ENCODE data around the gene C16orf78.

Gene C16orf78, protein sequence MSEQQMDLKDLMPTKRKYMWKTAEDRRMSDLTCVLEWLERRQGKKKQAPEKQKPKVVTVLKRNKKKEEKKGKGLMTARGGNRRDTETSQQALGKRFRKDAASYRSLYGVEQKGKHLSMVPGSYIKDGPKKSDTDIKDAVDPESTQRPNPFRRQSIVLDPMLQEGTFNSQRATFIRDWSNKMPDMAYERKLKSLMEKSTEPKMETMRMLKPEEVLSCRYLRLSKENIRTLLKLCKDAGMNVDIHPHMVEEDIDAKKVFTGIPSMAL

GRCh38 chr16:49373504-49373903, at the start of gene C16orf78:
Gene C16orf78, plus strand, starts transcription at chr16:49373804. Its CDS starts 136 bp downstream, at chr16:49373940.
- TF ChIP-seq EZH2 (IDR thresholded peaks at IDR 0.05; ENCODE audit: borderline replicate concordance, low read length) (no peak), CTCF (IDR thresholded peaks at IDR 0.05; ENCODE audit: low read length) (no peak)
- H3K9ac ChIP-seq (ENCODE audit: low read length): no peak within 1 kb of the TSS
- H3K4me3 ChIP-seq (ENCODE audit: low read depth, low read length, poor library complexity, severe bottlenecking): no peak within 1 kb of the TSS
- H3K36me3 ChIP-seq (ENCODE audit: insufficient read depth, low read length): no peaks in the 10 kb centered on the region
- no peaks in the 10 kb centered on the region; the same call in 1 of the 2 replicates for H3K27me3 ChIP-seq (ENCODE audit: insufficient read depth, low read length)
- H3K79me2 ChIP-seq (ENCODE audit: insufficient read depth, low read length): no peaks in the 10 kb centered on the region
- H3K27ac ChIP-seq (ENCODE audit: low read depth, low read length, poor library complexity, severe bottlenecking): no peak within 1 kb of the TSS
- H2AFZ ChIP-seq (ENCODE audit: low read length): no peak within 1 kb of the TSS
- no peaks in the 10 kb centered on the region for H3K4me1 ChIP-seq (ENCODE audit: insufficient read depth, low read length, severe bottlenecking)
- H3K9me2 ChIP-seq (ENCODE audit: low read depth, low read length): no peaks in the 10 kb centered on the region
- no peak within 1 kb of the TSS for H3K4me2 ChIP-seq (ENCODE audit: low read length)
- no peaks in the 10 kb centered on the region for H3K9me3 ChIP-seq (ENCODE audit: low read length)
- no peaks in the 10 kb centered on the region for H3F3A ChIP-seq (ENCODE audit: insufficient read depth, low read length)
- no peaks in the 10 kb centered on the region for H4K20me1 ChIP-seq (ENCODE audit: insufficient read depth, low read length)

- no peak overlapping the region for H3K9ac ChIP-seq (ENCODE audit: low read length)
- H3K36me3 ChIP-seq (ENCODE audit: insufficient read depth, low read length): no peaks in the 10 kb centered on the region
- TF ChIP-seq CTCF (IDR thresholded peaks at IDR 0.05; ENCODE audit: low read length) (no peak), EZH2 (IDR thresholded peaks at IDR 0.05; ENCODE audit: borderline replicate concordance, low read length) (no peak)
- H3K27me3 ChIP-seq (ENCODE audit: insufficient read depth, low read length): no peaks in the 10 kb centered on the region
- H3K4me3 ChIP-seq (ENCODE audit: low read depth, low read length, poor library complexity, severe bottlenecking): no peak overlapping the region
- H3K4me1 ChIP-seq (ENCODE audit: insufficient read depth, low read length, severe bottlenecking): no peaks in the 10 kb centered on the region
- H4K20me1 ChIP-seq (ENCODE audit: insufficient read depth, low read length): no peaks in the 10 kb centered on the region
- H3F3A ChIP-seq (ENCODE audit: insufficient read depth, low read length): no peaks in the 10 kb centered on the region
- no peaks in the 10 kb centered on the region for H3K9me2 ChIP-seq (ENCODE audit: low read depth, low read length)
- no peak overlapping the region for H2AFZ ChIP-seq (ENCODE audit: low read length)
- H3K79me2 ChIP-seq (ENCODE audit: insufficient read depth, low read length): no peaks in the 10 kb centered on the region
- H3K4me2 ChIP-seq (ENCODE audit: low read length): no peak overlapping the region
- H3K9me3 ChIP-seq (ENCODE audit: low read length): no peaks in the 10 kb centered on the region
- H3K27ac ChIP-seq (ENCODE audit: low read depth, low read length, poor library complexity, severe bottlenecking): no peak overlapping the region
Measured at GRCh38 chr16:49324703-49325102, 48.9 kb upstream of the C16orf78 start.

DNA sequence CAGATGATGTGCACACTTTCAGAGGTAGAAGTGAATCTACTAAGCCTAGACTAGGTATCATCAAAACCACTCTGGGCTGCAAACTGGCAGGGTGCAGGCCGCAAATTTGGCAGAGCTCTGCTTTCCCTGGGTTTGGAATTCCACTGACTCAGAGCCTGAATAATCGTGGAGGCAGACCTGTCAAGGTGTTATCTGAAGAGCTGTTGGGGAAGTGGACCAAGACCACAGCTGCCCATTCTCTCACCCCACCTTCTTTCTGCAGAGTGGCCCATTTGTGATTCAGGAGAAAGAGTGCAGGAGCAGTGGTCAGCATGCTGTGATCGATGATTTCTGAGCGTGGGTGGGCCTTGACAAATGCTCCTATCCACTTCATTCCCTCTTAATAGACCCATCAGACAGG, 46.1 kb upstream of the C16orf78 start:
- H3K9me2 ChIP-seq (ENCODE audit: low read depth, low read length): no peaks in the 10 kb centered on the region
- TF ChIP-seq CTCF (IDR thresholded peaks at IDR 0.05; ENCODE audit: low read length) (no peak), EZH2 (IDR thresholded peaks at IDR 0.05; ENCODE audit: borderline replicate concordance, low read length) (no peak)
- no peaks in the 10 kb centered on the region for H3K9me3 ChIP-seq (ENCODE audit: low read length)
- no peak overlapping the region for H3K27ac ChIP-seq (ENCODE audit: low read depth, low read length, poor library complexity, severe bottlenecking)
- no peaks in the 10 kb centered on the region for H3K79me2 ChIP-seq (ENCODE audit: insufficient read depth, low read length)
- H3K4me1 ChIP-seq (ENCODE audit: insufficient read depth, low read length, severe bottlenecking): no peaks in the 10 kb centered on the region
- no peak overlapping the region for H3K4me2 ChIP-seq (ENCODE audit: low read length)
- H2AFZ ChIP-seq (ENCODE audit: low read length): no peak overlapping the region
- no peaks in the 10 kb centered on the region for H4K20me1 ChIP-seq (ENCODE audit: insufficient read depth, low read length)
- H3F3A ChIP-seq (ENCODE audit: insufficient read depth, low read length): no peaks in the 10 kb centered on the region
- no peak overlapping the region for H3K4me3 ChIP-seq (ENCODE audit: low read depth, low read length, poor library complexity, severe bottlenecking)
- no peaks in the 10 kb centered on the region for H3K36me3 ChIP-seq (ENCODE audit: insufficient read depth, low read length)
- H3K9ac ChIP-seq (ENCODE audit: low read length): no peak overlapping the region
- H3K27me3 ChIP-seq (ENCODE audit: insufficient read depth, low read length): no peaks in the 10 kb centered on the region
